ENCODE data around the gene RBM26.

RBM26 gene

GRCh38 chr13:79405831-79406596 lies at the start of gene RBM26:
TSS of gene RBM26 (minus strand) at chr13:79406255. CDS start at chr13:79405774, 481 bp downstream.
- DNase-seq (ENCODE audit: low spot score), result peak; percentile 95

GRCh38 chr13:79455331-79455730 lies 49.3 kb upstream of the RBM26 start:
- no peak for DNase-seq (ENCODE audit: low spot score)

GRCh38 chr13:79452239-79452913 lies 46.3 kb upstream of the RBM26 start:
- no peak for DNase-seq (ENCODE audit: low spot score)

GRCh38 chr13:79451500-79451962 lies 45.5 kb upstream of the RBM26 start:
- no peak for DNase-seq (ENCODE audit: low spot score)

- DNase-seq (ENCODE audit: low spot score), result no peak
These were observed 44.1 kb upstream of the RBM26 start for GRCh38 chr13:79450110-79450509.

GRCh38 chr13:79448413-79448812 lies 42.4 kb upstream of the RBM26 start:
- no peak for DNase-seq (ENCODE audit: low spot score)

- no peak for DNase-seq (ENCODE audit: low spot score)
These were observed 41.7 kb upstream of the RBM26 start for GRCh38 chr13:79447741-79448140.

- no peak for DNase-seq (ENCODE audit: low spot score)
These were observed 41.1 kb upstream of the RBM26 start for GRCh38 chr13:79447141-79447540.

GRCh38 chr13:79445968-79446645 lies 40.1 kb upstream of the RBM26 start:
- DNase-seq (ENCODE audit: low spot score), result no peak

GRCh38 chr13:79442706-79443105 lies 36.7 kb upstream of the RBM26 start:
- no peak for DNase-seq (ENCODE audit: low spot score)

- DNase-seq (ENCODE audit: low spot score), result no peak
These were observed 36.2 kb upstream of the RBM26 start for GRCh38 chr13:79442221-79442620.

- no peak for DNase-seq (ENCODE audit: low spot score)
These were observed 35.0 kb upstream of the RBM26 start for GRCh38 chr13:79440958-79441528.

- DNase-seq (ENCODE audit: low spot score), result no peak
These were observed 33.2 kb upstream of the RBM26 start for GRCh38 chr13:79439275-79439674.

GRCh38 chr13:79435561-79435990 lies 29.5 kb upstream of the RBM26 start:
- DNase-seq (ENCODE audit: low spot score), result no peak

- DNase-seq (ENCODE audit: low spot score), result no peak
These were observed 28.5 kb upstream of the RBM26 start for GRCh38 chr13:79434556-79434955.

- DNase-seq (ENCODE audit: low spot score), result no peak
These were observed 26.9 kb upstream of the RBM26 start for GRCh38 chr13:79432992-79433391.

GRCh38 chr13:79432086-79432485 lies 26.0 kb upstream of the RBM26 start:
- no peak for DNase-seq (ENCODE audit: low spot score)

GRCh38 chr13:79429309-79429708 lies 23.3 kb upstream of the RBM26 start:
- no peak for DNase-seq (ENCODE audit: low spot score)

- no peak for DNase-seq (ENCODE audit: low spot score)
These were observed 21.8 kb upstream of the RBM26 start for GRCh38 chr13:79427883-79428282.

GRCh38 chr13:79427265-79427664 lies 21.2 kb upstream of the RBM26 start:
- no peak for DNase-seq (ENCODE audit: low spot score)

- peak; percentile 60 for DNase-seq (ENCODE audit: low spot score)
These were observed 18.0 kb upstream of the RBM26 start for GRCh38 chr13:79423801-79424642.

- no peak for DNase-seq (ENCODE audit: low spot score)
These were observed 17.3 kb upstream of the RBM26 start for GRCh38 chr13:79423340-79423739.

All from hematopoietic multipotent progenitor cell treated with erythropoietin and hydrocortisone succinate and interleukin-3 and kit ligand, for 15 days (in vitro differentiated cells).